ENCODE measurements around the gene MED4.

- TF ChIP-seq CTCF (IDR thresholded peaks at IDR 0.05) (no peak), POLR2A (IDR thresholded peaks at IDR 0.05) (no peak)
Measured at GRCh38 chr13:48066310-48066989, 28.5 kb downstream of the MED4 start.
